CD4-positive, alpha-beta T cell treated with Interleukin-10 for 1 hour (primary cell): Measurements from ENCODE around the gene BAZ2B.

Source experiments
- DNase-seq: peaks from one replicate; pipeline ENCODE4 v3.0.0-alpha.2; 2020

Gene BAZ2B

DNA sequence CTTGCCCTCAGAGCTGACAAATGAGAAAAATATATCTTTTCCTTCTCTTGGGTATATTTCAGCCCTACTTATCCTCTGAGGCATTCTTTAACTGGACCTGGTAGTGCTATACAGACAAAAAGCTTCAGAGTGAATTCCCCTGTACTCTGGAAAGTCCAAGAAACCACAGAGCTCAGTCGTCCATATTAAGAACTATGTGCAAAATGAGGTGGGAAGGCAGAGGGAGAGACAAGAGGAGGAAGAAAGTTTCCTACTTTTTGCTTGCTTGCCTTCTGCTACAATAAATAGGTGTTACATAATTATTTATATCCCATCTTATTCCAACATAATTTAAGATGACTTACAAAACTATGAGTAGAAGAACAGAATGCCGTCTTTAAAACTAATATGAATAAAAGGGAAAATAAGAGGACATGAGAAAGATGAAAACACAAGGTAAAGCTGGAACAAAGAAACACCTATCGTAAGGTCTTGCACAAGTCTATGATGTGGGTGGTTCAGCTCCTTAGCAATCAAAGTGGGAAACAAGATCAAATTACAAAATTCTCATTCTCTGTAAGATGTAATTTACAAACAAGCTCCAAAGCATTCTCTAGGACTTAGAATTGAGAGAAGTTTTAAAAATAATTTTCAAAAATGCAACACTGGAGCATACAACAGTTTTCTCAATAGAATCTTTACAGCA lies 97.9 kb downstream of the BAZ2B start:
- DNase-seq, result no peak

DNA sequence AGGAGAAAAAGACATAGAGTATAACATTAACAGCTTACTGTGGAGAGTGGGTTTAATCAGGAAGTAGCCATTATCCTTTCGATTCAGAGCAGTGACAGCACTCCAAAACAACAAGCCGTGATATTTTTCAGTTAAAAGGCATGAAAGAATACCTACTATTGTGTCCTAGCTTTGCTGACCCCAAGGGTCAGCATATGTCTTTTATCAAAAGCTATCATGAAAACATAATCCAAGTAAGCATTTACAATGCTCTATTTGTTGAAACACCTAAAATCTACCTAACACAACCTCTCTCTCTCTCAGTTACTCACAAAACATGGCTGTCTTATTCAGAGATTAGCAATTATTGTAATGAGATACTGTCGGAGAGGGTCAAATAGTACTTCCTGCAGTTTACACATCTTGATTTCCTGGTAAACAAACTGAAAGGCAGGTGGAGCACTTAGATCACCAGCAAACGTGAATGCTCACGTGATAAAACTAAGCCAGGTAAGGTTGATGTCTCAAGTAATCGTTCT lies 100.0 kb downstream of the BAZ2B start:
- DNase-seq, result peak; percentile 74

DNA sequence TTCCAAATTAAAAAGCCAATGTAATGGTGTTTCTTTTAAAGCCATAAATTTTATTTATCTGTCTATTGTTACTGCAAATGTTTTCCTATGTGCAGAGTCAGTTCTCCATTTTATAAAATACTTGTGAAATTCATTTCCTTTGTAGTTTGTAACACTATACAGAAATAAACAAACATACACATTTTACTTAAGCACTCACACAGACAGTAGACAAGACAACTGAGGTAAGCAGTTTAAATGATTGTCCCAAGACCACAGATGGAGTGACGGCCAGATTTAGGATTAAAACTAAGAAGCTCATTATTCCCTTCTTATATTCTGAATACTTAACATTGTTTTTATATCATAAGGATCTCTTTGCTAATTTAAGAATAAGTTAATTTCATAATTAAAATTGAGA lies 100.9 kb downstream of the BAZ2B start:
- no peak for DNase-seq

DNA sequence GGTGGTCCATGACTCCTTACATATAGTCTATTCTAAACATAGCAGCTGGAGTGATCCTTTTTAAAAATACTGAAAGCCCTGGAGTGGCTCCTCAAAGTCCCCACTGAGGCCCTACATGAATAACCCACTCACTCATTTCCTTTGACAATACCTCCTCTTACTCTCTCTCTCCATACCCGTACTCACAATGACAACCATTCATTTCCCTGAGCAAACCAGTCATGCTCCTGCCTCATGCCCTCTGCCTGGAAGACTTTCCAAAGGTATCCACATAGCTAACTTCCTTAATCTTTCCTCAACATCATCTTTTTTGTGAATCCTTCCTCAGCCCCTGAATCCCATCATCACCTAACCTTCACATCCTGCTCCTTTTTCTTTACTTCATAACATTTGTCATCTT lies 102.6 kb downstream of the BAZ2B start:
- DNase-seq, result no peak

DNA sequence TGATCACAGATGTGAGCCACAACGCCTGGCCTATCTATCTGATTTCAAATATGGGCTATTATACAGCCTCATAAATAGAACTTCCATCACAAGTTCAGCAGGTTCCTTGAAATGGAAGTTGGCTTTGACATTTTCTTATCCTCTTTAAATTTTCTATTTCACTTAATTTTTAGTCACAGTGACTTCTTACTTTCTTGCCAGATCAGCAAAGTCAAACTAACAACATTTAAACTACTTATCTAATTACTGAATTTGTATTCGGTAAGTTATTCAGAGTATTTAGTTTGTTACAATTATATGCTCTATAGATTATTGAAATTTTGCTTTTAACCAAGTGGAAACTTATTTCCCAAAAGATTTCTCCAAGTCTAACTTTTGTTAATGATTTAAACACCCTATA lies 108.2 kb downstream of the BAZ2B start:
- DNase-seq, result no peak

DNA sequence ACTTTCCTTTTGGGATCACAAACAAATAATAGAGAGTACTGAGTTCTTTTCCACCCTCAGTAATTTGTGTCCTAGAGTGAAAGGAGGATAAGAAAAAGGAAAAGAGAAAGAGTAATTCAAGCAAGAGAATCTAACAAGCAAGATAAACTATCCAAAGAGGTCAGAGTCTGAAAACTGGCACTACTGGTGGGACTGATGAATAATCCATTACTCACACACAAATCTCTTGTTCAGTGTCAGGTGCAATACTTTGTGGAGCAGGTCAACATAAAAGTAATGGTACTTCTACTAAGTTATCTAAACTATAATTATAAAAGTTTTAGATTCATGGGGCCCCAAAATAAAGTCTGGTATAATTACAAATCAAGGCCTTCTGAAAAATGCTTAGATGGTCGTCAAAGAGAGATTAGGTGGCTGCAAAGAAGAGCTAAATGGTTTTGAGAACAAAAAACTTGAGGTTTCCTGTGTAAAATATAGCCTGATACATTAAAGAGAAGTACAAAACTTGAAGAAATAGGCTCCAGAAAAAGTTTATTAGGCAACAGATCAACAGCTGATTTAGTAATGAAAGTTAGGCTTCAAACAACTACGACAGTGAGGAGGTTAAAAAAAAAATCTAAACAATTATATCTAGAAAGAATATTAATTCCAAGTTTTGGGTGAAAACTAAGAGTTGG lies 109.4 kb downstream of the BAZ2B start:
- no peak for DNase-seq

DNA sequence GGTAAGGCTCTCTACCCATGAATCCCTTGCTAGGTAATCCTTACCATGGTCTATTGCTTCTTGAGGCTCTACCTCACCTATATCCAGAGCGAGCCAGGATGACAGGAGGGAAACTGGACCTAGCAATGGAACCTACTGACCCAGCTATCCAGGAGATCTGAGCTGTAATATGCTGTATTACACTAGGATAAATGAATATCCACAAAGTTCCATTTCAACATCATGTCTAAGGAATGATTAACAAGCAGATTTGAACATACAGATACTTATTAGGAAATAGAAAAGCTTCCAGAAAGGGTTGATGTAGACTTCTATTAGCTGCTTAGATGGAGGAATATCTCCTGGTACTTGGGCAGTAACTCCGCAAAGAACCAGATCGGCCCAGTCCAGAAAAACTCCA lies 110.1 kb downstream of the BAZ2B start:
- DNase-seq, result no peak

DNA sequence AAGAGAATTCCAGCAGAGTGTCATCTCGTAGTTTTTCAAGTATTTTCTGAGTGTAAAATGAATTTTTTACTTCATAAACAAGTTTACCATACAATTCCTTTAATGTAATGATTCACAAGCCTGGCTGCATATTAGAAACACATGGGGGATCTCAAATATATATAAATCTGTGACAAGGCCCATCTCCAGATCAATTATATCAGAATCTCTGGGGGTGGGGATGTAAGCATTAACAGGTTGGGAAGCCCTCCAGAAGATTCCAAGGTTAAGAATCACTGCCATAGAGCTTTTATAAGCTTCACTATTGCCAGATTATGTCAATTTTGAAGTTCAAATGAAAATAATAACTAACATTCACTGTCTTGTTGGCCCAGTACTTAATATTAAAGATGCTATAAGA lies 111.2 kb downstream of the BAZ2B start:
- DNase-seq, result no peak

DNA sequence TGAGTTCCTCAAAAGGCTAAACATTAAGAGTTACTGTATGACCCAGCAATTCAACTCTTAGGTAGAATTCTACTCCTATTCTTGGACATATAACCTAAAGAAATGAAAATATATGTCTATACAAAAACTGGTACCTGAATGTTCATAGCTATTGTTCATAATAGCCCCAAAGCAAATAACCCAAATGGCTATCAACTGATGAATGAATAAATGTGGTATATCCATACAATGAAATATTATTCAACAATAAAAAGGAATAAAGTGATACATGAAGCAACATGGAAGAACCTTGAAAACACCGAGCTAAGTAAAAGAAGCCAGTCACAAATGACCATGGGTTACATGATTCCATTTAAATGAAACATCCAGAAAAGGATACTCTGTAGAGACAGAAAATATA lies 114.6 kb downstream of the BAZ2B start:
- DNase-seq, result no peak

DNA sequence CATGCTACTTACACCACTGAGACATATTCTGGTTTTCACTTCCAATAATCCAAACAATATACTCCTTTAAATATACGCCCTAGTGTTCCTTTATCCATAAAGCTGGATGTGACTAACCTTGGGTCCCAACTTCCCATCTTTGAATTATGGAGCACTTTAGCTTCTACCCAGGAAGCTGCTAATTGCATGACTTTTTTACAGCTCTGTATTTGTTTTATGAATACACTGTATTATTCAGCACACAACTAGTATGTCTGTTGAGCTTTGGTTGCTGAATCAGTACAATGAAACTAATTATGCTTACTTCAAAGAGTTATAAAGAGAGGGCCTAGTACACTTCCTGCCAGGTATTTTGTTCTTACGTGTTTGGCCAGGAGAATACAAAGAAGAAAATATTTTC lies 118.5 kb downstream of the BAZ2B start:
- no peak for DNase-seq

DNA sequence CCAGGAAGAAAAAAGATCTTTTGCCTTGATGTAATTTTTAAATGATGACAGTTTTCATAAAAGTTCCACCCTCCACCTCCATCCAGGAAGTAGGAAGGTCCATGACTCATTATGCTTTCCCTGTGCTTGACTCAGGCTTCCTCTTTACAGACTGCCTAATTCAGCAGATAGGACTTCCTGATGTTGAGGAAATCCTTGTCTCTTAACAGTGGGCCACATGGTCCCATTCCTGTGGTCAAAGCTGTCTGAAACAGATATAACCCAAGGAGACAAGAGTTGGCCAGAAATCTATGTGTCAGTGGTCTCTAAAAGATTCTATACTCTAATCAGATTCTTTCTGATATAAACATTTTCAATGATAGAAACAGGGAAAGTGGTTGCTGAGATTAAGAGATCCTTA lies 119.1 kb downstream of the BAZ2B start:
- peak; percentile 2 for DNase-seq

DNA sequence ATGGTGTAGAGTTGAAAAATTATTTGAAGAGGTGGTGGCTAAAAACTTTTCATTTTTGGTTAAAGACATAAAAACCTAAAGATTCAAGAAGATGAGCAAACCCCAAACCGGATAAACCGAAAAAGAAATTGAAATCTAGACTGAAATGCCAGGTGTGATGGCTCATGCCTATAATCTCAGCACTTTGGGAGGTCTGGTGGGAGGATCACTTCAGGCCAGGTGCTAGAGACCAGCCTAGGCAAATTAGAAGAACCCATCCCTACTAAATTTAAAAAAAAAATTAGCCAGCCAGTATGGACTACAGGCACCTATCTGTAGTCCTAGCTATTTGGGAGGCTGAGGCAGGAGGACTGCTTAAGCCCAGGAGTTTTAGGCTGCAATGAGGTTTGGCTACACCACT lies 126.9 kb downstream of the BAZ2B start:
- DNase-seq, result no peak

DNA sequence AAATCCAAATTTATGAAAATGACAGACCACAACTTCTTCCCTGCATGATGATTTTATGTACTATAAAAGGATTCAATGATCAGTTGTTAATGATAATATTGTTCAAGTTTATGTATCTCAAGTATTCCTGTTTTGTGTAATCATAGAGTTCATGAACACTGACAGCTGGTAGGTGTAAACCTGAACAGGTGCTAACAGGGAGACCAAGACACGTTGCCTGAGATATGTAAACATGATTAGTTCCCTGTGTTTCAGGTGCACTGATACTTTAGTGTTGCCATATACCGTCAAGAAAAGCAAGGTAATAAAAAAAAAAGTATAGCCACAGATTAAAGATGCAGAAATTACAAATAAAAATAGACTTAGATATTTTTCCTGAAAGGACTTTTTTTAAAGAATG lies 131.8 kb downstream of the BAZ2B start:
- no peak for DNase-seq

DNA sequence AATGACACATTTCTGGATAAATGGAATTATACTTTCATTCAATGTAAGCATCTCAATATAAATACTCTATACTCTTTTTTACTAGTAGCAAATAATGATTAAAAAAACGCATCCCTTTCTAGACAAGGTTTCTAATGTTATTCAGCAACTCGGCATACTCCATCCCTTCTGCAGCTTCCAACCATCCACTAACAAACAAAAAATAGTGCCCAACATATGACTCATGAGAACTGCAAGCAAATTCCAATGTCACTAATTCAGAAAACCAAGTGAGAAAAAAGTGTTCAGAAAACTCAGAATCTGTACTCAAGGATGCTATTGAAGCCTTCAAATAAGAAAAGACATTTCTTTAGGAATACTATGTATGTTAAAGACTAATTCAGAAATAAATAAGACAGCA lies 140.0 kb downstream of the BAZ2B start:
- DNase-seq, result no peak

DNA sequence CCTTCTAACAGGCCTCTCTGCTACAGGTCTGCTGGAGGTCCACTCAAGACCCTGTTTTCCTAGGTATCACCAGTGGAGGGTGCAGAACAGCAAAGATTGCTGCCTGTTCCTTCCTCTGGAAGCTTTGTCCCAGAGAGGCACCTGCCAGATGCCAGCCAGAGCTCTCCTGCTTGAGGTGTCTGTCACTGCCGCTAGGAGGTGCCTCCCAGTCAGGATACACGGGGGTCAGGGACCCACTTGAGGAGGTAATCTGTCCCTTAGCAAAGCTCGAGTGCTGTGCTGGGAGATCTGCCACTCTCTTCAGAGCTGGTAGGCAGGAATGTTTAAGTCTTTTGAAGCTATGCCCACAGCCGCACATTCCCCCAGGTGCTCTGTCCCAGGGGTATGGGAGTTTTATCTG lies 140.6 kb downstream of the BAZ2B start:
- DNase-seq, result no peak

DNA sequence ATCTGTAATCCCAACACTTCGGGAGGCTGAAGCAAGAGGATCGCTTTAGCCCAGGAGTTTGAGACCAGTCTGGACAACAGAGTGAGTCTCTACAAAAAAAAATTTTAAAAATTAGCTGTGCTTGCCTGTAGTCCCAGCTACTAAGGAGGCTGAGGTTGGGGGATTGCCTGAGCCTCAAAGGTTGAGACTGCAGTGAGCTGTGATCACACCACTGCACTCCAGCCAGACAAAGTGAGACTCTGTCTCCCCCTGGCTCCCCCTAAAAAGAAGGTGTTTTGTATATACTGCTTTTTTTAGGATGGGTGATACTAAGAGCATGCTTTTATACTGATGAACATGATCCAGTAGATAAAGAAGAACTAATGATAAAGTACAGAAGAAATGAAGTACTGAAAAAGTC lies 145.0 kb downstream of the BAZ2B start:
- DNase-seq, result no peak

DNA sequence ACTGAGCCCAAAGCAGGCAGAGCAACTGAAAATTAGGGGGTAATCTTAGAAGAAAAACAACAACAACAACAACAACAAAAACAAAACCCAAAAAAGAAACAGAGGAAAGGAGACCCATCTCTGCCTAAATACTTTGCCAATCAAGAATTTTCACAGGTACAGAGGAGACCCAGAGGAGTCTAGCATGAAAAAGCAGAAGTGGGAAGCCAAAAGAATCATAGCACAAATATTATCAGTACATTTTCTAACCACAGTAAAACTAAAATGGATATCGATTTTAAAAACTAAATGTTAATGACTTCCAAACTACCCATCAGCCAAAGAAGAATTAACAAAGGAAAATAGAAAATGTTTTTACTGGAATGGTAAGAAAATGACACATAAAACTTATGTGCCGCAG lies 148.1 kb downstream of the BAZ2B start:
- no peak for DNase-seq

DNA sequence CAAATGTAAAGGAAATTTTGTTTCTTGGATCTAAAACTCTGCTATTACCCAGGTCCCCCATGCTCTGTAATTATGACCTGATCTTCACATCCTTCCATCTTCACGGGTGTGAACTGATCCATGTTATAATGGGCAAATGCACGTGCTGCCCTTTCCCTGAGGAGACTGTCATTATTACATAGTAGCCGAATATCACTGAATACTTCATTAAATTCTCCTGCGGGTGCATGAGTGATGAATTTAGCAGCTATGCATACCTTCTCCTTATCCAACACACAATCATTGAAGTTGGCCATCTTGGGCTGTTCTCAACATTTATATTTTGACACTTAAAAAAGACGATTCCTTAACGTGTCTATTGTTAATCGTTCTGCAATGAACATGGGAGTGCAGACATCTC lies 153.4 kb downstream of the BAZ2B start:
- DNase-seq, result no peak

DNA sequence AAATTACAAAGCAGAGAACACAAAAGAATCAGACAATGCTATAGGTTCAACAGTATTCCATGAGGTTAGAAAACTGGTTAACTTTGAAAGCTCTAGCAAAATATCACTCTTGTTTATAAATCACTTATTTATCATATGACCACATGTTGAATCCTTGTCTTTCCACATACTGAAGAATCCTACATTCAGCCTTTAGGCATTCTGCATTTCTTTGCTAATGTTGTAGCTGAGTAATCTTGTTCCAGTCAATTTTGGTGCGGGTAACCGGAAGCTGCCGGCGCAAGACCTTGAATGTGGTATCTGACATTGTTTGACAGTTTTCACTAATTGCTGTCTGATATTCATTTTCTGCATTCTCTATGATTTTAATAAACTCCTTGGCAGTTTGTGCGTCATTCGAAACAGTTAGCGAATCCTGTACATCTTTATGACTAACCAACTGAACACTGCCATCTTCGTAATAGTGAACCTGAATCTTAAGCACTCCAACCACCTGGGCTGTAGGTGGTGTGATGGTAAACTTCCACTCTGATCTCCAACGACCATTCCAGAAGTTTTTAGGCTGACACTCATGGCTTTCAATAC lies 154.1 kb downstream of the BAZ2B start:
- no peak for DNase-seq

DNA sequence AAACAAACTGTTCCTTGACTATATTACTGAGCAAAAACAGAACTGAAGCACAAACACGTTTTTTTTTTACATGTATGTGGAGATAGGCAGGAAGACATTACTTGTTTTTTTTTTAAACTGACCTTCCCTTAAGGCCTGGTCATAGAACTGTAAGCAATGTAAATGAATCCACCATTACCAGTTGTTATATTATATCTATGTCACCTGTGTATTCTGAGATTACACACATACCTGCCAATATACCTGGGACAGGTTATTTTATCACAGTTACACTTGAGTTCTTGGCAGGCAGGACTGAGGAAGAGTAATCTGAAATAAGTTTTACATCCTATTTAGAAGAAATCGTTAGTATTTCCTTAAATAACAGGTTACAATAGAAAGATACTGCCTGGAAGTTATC lies 155.3 kb downstream of the BAZ2B start:
- DNase-seq, result no peak

DNA sequence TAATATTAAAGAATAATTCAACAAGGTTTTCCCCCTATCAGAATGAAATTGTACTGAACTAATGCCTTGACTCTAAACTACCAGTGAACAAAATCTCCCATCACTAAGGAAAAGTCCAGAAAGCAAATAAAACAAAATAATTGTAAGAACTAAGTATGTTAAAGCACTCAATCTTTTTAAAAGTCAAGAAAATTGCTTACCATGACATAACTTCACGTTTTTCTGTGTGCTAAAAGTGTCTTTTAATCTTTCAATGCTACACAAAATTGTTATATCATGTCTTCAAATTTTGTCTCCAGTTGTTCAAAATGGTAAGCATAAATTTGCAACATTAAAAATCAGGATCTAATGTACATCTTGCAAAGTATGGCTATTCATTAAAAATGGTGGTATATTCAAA lies 156.1 kb downstream of the BAZ2B start:
- no peak for DNase-seq

DNA sequence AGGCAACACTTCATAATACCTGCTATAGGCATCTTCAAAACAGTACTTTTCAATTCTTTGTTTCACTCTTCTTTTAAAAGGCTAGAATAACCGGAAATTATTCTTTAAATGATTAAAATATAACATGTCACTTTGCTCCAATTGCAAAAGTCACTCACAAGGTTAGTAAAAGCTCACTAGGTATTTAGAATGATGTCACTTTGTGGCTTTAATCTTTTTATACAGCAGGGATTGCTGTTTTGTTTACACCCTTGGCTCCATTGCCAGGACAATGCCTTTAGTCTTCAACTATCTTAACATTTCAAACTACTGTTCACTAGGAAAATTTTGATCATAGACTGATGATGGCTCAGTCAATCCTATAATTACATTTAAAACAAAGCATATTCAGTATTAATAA lies 157.1 kb downstream of the BAZ2B start:
- no peak for DNase-seq

DNA sequence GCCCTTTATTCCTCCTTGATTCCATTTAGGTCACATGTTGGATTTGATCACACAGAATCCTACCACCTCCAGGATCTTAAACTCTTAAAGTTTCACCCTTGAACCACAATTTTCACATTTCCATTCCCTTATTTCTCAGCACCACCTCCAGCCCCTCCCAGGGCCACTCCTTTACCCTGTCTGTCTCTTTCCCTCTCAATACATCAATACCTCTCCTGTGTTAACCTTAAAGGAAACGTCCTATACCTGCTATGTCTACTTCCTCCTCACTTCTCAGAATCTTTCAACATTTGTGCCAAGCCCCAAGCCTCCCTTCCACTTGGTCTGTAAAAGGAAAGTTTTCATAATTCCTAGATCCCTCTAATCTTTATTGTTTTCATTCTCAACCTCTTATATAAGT lies 158.8 kb downstream of the BAZ2B start:
- no peak for DNase-seq
